GM06990 (cell line): ENCODE data around the gene SH3GL1.
A peak's percentile ranks its signal among the peaks of the same experiment; 100 is the strongest.
"Not testable (repeated sequence)": the region's sequence is repeated elsewhere in the genome, so short reads cannot be mapped to it uniquely, and the experiment has no call there.

ENCODE experiments used
- DNase-seq: peaks from one replicate; pipeline ENCODE4 v3.0.0-alpha.2; 2011; ENCODE audit not compliant: insufficient read length; ENCODE audit errors: extremely low read depth
- H3K27me3 ChIP-seq: replicated peaks from 2 replicates; pipeline ENCODE4 v1.6.0; 2011; ENCODE audit warnings: low read length; ENCODE audit not compliant: control insufficient read depth, insufficient read depth
- H3K36me3 ChIP-seq: 2 replicates; pipeline ENCODE4 v1.5.1; 2011; ENCODE audit warnings: low read length; ENCODE audit not compliant: control insufficient read depth, insufficient read depth
- H3K4me3 ChIP-seq: replicated peaks from 2 replicates; pipeline ENCODE4 v1.5.1; 2011; ENCODE audit warnings: low read depth, mild to moderate bottlenecking, control low read depth, low read length
- TF ChIP-seq, protein P1 (sequence below): IDR thresholded peaks from 2 replicates; pipeline ENCODE4 v1.5.1; 2011; ENCODE audit warnings: low read length, control low read depth, mild to moderate bottlenecking, inconsistent platforms; ENCODE audit not compliant: insufficient read depth, poor library complexity, severe bottlenecking

The SH3GL1 gene

GRCh38 chr19:4352701-4353121 is 47.6 kb downstream of the SH3GL1 start:
- no peak for DNase-seq
- TF ChIP-seq, protein P1, sequence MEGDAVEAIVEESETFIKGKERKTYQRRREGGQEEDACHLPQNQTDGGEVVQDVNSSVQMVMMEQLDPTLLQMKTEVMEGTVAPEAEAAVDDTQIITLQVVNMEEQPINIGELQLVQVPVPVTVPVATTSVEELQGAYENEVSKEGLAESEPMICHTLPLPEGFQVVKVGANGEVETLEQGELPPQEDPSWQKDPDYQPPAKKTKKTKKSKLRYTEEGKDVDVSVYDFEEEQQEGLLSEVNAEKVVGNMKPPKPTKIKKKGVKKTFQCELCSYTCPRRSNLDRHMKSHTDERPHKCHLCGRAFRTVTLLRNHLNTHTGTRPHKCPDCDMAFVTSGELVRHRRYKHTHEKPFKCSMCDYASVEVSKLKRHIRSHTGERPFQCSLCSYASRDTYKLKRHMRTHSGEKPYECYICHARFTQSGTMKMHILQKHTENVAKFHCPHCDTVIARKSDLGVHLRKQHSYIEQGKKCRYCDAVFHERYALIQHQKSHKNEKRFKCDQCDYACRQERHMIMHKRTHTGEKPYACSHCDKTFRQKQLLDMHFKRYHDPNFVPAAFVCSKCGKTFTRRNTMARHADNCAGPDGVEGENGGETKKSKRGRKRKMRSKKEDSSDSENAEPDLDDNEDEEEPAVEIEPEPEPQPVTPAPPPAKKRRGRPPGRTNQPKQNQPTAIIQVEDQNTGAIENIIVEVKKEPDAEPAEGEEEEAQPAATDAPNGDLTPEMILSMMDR = peak; percentile 85
- no peak overlapping the region for H3K4me3 ChIP-seq
- H3K36me3 ChIP-seq = peaks cover 2% of the 10 kb centered on the region
- no peaks in the 10 kb centered on the region for H3K27me3 ChIP-seq

DNA sequence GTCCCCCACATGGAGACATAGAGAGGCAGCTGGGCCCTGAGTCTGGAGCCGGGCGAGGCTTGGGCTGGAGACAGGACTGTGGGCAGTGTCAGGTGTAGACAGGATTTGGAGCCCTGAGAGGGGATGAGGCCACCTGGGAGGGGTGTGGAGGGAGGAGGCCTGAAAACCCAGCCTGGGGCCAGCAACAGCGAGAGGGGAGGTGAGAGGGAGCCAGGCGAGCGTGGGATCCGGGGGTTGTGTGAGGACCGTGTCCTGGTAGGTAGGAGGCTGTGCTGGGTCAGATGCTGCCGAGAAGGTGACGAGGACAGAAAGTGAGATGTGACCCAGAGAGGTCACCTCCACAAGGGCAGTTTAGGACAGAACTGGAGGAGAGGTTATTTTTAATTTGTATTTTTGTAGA is 49.6 kb downstream of the SH3GL1 start:
- TF ChIP-seq, protein P1 = no peak

GRCh38 chr19:4350111-4350510 is 50.2 kb downstream of the SH3GL1 start:
- Histone ChIP-seq H3K4me3 (no peak overlapping the region), H3K36me3 (peaks cover 1% of the 10 kb centered on the region)
- TF ChIP-seq, protein P1 = no peak

More for the DNA sequence above, 49.6 kb downstream of the SH3GL1 start:
- H3K27me3 ChIP-seq = no peaks in the 10 kb centered on the region
- H3K36me3 ChIP-seq = peaks cover 1% of the 10 kb centered on the region
- DNase-seq = no peak
- no peak overlapping the region for H3K4me3 ChIP-seq

DNA sequence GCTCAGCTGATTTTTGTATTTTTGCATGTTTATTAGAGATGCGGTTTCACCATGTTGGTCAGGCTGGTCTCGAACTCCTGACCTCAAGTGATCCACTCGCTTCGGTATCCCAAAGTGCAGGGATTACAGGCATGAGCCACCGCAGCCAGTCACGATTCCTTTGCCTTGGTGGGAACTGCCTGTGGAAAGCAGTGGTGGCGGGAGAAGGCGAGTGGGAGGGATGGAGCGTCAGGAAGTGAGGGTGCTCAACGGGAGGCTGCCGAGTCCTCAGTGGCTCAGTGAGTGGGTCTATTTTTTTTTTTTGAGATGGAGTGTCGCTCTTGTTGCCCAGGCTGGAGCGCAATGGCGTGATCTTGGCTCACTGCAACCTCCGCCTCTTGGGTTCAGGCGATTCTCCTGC is 51.1 kb downstream of the SH3GL1 start:
- not testable (repeated sequence) for H3K4me3 ChIP-seq, H3K36me3 ChIP-seq, DNase-seq, H3K27me3 ChIP-seq

More at GRCh38 chr19:4350111-4350510, 50.2 kb downstream of the SH3GL1 start:
- H3K27me3 ChIP-seq = no peaks in the 10 kb centered on the region
- no peak for DNase-seq

DNA sequence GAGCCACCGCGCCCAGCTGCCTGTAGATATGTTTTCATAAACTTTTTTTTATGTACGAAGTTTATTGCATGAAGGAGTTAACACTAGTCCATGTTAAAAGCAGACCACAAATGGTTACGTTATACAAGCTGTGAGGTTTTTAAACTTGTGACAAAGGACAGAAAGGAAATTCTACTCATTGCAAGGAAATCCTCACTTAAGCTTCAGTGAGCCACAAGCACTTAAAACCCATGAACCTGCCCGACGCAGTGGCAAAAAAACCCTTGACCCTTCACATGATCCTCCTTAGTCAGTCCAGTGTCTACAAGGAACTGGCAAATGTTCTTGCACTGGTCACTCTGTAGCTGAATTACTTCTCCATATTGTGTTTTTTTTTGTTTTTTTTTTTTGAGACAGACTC is 52.8 kb downstream of the SH3GL1 start:
- TF ChIP-seq, protein P1 = no peak
- H3K36me3 ChIP-seq = no peaks in the 10 kb centered on the region; the same call in none of the 2 replicates
- no peak overlapping the region for H3K4me3 ChIP-seq
- no peaks in the 10 kb centered on the region for H3K27me3 ChIP-seq
- no peak for DNase-seq

- no peaks in the 10 kb centered on the region for H3K27me3 ChIP-seq
- no peaks in the 10 kb centered on the region; the same call in none of the 2 replicates for H3K36me3 ChIP-seq
- TF ChIP-seq, protein P1 = no peak
- H3K4me3 ChIP-seq = no peak overlapping the region
- DNase-seq = no peak
Measured at GRCh38 chr19:4346020-4346383, 54.3 kb downstream of the SH3GL1 start.
